GM12874 (cell line): ENCODE results near the gene ARHGAP6.

Experiments used
- TF ChIP-seq, protein P1 (sequence below): IDR thresholded peaks from 2 replicates; pipeline ENCODE4 v1.5.1; 2011; ENCODE audit warnings: low read depth, mild to moderate bottlenecking, control low read depth, low read length, moderate library complexity; ENCODE audit not compliant: insufficient read depth

The ARHGAP6 gene

DNA sequence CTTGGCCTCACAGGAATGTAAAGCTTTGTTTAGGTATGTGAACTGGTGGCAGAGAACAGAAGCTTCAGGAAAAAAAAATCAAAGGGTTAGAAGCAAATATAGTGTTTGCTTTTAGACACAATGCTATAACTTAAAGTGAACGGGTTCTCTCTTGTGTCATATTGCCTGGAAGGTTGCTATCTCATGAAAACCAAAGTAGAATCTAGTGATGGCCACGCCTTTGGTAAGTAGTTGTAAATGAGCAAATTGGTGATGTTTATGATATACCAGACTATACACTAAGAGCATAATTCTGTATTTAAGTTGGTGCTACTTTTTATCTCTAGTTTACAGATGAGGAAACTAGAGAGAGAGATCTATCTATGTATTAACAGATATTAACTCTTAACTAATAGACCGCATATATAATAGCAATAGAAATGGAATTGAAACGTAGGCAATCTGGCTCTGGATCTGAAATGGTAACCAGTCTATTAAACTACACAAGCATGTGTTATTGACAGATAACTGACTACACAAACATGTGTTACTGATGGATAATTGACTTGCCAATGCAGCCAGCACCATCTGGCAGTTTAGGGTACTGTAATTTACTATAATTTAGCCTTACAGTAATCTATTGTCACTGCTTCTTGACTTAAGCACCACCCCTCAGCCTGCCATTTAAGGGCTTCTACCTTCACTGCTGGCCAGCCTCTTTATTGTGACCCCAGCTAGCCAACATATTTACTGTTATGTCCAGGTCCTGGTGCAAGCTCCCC lies 513.7 kb downstream of the ARHGAP6 start:
- TF ChIP-seq, protein P1, sequence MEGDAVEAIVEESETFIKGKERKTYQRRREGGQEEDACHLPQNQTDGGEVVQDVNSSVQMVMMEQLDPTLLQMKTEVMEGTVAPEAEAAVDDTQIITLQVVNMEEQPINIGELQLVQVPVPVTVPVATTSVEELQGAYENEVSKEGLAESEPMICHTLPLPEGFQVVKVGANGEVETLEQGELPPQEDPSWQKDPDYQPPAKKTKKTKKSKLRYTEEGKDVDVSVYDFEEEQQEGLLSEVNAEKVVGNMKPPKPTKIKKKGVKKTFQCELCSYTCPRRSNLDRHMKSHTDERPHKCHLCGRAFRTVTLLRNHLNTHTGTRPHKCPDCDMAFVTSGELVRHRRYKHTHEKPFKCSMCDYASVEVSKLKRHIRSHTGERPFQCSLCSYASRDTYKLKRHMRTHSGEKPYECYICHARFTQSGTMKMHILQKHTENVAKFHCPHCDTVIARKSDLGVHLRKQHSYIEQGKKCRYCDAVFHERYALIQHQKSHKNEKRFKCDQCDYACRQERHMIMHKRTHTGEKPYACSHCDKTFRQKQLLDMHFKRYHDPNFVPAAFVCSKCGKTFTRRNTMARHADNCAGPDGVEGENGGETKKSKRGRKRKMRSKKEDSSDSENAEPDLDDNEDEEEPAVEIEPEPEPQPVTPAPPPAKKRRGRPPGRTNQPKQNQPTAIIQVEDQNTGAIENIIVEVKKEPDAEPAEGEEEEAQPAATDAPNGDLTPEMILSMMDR: no peak

DNA sequence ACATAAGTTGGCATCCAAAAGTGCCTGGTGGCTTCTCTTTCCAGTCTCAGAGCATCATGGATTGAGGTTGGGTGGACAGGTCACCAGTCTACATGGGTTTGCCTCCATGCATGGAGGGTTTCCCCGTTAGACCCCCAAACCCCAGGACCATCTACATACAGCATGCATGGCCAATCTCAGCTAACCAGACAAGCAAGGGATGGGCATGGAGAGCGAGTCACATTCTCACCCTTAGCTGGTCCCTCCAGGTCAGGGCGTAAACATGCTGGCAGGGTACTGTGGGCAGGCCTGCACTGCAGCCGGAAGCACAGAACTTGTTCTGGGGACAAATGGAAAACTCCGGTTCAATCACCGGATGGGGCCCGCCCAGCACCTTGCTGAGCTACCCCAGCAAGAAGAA lies 517.3 kb downstream of the ARHGAP6 start:
- TF ChIP-seq, protein P1: no peak

DNA sequence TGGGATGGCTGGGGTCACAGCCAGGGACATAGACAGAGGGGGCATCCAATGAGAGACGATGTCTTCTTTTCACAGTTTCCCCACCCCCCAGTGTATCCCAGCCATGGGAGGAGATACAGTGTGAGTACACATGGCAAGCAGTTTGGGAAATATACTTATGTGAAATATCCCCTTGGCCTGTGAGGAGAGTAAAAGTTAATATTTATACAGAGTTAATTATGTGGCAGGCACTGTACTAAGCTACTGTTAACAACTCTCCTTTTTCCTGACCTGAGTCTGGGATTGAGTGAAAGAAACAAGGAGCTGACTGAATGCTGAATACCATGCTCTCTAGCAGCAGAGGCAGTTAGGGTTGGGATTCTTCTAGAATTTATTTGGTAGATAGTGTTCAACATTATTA lies 519.3 kb downstream of the ARHGAP6 start:
- TF ChIP-seq, protein P1: no peak

DNA sequence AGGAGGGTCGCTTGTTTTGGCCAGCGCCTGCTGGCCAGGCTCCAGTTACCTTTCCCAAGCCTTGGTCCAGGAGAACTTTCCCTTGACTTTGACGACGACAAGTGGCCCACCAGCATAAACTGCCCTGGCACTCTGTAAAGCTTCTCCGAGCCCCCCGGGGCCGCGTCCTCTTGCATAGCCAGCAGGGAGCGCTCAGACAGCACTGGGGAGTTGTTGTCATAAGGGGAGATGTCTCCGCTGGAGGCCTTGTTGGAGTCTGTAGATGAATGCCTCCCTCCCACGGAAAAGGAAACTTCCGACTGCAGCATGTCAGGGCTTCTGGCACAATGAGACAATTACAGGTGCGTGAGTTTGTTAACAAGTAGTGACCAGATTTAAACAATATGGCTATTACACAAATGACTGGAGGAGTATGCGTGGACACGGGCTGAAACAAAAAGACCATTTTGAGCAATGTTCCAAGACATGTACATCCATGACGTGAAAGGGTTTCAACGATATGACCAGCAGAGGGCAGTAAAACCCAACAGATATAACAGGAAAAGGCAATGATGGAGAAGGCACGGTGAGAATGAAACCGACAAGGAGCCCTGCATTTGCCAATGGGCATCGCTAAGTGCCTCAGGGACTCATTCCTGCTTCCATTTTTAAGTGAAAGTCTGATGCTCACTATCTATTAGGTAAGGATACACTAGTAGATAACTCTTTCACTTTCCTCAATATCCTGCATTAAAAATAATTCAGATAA lies 521.6 kb downstream of the ARHGAP6 start:
- TF ChIP-seq, protein P1: 0 out of 2 replicates have a peak, but pooled peaks have one; percentile 0

DNA sequence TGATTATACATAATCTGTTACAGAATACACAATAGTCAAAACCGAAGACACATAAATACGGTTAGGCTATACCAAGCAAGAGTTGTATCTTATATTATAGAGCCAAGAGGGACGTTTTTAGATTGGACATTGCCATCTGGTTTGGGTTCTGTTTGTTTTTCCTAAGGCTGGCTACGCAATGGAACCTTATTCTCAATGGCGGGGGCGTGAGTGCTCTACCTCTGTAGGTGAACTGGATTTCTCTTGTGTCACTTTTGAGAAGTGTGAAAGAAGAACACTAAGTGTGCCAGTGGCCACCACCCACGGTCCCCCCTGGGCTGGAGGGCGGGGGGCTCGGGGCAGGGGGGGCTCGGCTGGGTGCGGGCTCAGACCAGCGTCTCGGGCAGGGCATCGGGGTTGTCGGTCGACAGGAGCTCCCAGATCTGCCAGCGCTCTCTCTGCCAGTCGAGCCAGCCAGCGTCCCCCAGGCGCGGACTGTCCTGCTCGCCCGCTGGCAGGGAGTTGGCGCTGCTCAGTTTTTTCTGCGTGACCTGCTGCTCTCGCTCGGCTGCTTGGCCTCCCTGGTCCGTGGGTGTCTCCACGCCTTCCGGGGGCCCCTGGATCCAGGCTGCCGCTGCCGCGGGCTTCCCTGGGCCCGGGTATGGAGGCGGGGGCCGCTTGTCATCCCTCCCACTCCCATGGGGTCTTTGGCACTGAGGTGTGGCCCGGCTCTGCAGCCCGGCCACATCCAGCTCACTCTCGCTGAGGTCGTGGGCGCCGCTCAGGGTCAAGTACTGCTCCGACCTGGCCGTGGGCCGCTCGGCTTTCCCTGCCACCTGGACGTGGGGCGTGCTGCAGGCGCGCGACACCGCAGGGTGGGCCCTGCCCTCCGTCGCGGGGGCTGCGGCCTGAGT lies 527.0 kb downstream of the ARHGAP6 start:
- TF ChIP-seq, protein P1: no peak

DNA sequence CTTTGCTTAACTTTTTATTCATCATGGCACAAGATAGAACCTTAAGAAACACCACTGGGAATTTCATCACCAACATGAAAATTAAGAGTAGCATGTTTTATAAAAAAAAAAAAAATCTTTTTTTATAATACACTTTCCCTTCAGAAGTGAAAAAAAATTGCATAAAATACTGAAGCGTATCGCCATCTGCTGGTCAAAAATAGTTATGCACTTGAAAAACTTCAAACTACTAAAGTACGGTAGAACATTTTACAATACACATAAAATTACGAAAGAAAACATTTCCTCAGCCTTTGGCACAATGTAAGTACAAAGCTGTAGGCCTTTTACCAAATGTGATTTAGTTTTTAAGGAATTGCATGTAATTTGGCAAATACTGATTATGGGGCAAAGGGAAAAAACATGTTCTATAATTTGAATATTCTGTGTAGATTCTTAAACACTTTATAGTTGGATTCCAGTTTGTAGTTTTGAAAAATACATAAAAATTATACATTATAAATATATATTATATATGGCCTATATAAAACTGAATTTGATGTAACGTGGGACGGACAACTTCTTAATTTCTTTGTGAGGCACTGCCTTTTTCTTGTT lies 528.1 kb downstream of the ARHGAP6 start:
- TF ChIP-seq, protein P1: no peak
